ENCODE data around the gene FER1L5.

The FER1L5 gene

GRCh38 chr2:96698221-96698861, 55.8 kb downstream of the FER1L5 start:
- no peak overlapping the region for H3K4me3 ChIP-seq (replicated peaks; ENCODE audit: low read depth, low read length)
- DNase-seq (ENCODE audit: low read depth), result no peak
- TF ChIP-seq CTCF (IDR thresholded peaks at IDR 0.05; ENCODE audit: low read length, missing control alignments), result no peak

GRCh38 chr2:96699021-96699420, 56.5 kb downstream of the FER1L5 start:
- TF ChIP-seq CTCF (IDR thresholded peaks at IDR 0.05; ENCODE audit: low read length, missing control alignments), result no peak
- DNase-seq (ENCODE audit: low read depth), result no peak
- no peak overlapping the region for H3K4me3 ChIP-seq (replicated peaks; ENCODE audit: low read depth, low read length)

GRCh38 chr2:96699621-96700020, 57.1 kb downstream of the FER1L5 start:
- no peak for DNase-seq (ENCODE audit: low read depth)
- no peak for TF ChIP-seq CTCF (IDR thresholded peaks at IDR 0.05; ENCODE audit: low read length, missing control alignments)

GRCh38 chr2:96700086-96700485, 57.5 kb downstream of the FER1L5 start:
- TF ChIP-seq CTCF (IDR thresholded peaks at IDR 0.05; ENCODE audit: low read length, missing control alignments), result no peak
- H3K4me3 ChIP-seq (replicated peaks; ENCODE audit: low read depth, low read length), result no peak overlapping the region
- no peak for DNase-seq (ENCODE audit: low read depth)

More at GRCh38 chr2:96699621-96700020, 57.1 kb downstream of the FER1L5 start:
- H3K4me3 ChIP-seq (replicated peaks; ENCODE audit: low read depth, low read length), result no peak overlapping the region

GRCh38 chr2:96701636-96702035, 59.1 kb downstream of the FER1L5 start:
- TF ChIP-seq CTCF (IDR thresholded peaks at IDR 0.05; ENCODE audit: low read length, missing control alignments), result no peak
- no peak for DNase-seq (ENCODE audit: low read depth)
- no peak overlapping the region for H3K4me3 ChIP-seq (replicated peaks; ENCODE audit: low read depth, low read length)

GRCh38 chr2:96702098-96702785, 59.7 kb downstream of the FER1L5 start:
- no peak for DNase-seq (ENCODE audit: low read depth)
- H3K4me3 ChIP-seq (replicated peaks; ENCODE audit: low read depth, low read length), result no peak overlapping the region
- TF ChIP-seq CTCF (IDR thresholded peaks at IDR 0.05; ENCODE audit: low read length, missing control alignments), result no peak
